ENCODE measurements around the gene SMAD1. TPM values are rescaled to one million over a fixed set of nuclear protein-coding genes. Genes with fewer than 3 reads are reported as not detected.

The SMAD1 gene
- polyA plus RNA-seq, 1 of the 3 experiments (the other 2 are of a cell fraction) = 46.0 TPM

GRCh38 chr4:145546175-145546915 lies 64.7 kb downstream of the SMAD1 start (continued):
- TF ChIP-seq TAF1 (IDR thresholded peaks at IDR 0.05; ENCODE audit: borderline replicate concordance, low read depth, low read length) (no peak), USF1 (IDR thresholded peaks at IDR 0.05; ENCODE audit: borderline replicate concordance, low read depth) (no peak), NRF1 (IDR thresholded peaks at IDR 0.05; ENCODE audit: low read depth, low read length) (no peak), POLR2AphosphoS5 (IDR thresholded peaks at IDR 0.05; ENCODE audit: low read depth, low read length) (no peak), YY1 (IDR thresholded peaks at IDR 0.05; ENCODE audit: low read depth) (no peak)

GRCh38 chr4:145551660-145552059 lies 70.0 kb downstream of the SMAD1 start:
- H3K9ac ChIP-seq = no peak overlapping the region
- 37% methylated on average over 3 of the region's 3 CpGs for WGBS (ENCODE audit: low lambda C conversion rate)
- DNase-seq = no peak
- 0 out of 4 replicates have a peak overlapping the region, but pooled peaks of 1 of the 2 experiments have one; percentile 16 for H3K27ac ChIP-seq (ENCODE audit: low read depth in 2 of 2, low read length in 1 of 2)
- H3K4me1 ChIP-seq (ENCODE audit: control insufficient read depth in 1 of 2, insufficient read depth in 2 of 2, low read depth in 1 of 2, low read length in 1 of 2) = peaks cover 0 to 4% of the 10 kb centered on the region in 2 experiments; a peak in 1 of 4 replicates
- no peak overlapping the region for H3K4me3 ChIP-seq (ENCODE audit: low read depth in 2 of 2, low read length in 1 of 2)
- TF ChIP-seq ELF1 (IDR thresholded peaks at IDR 0.05) (no peak), MAX (IDR thresholded peaks at IDR 0.05; ENCODE audit: low read depth) (no peak), RCOR1 (IDR thresholded peaks at IDR 0.05; ENCODE audit: low read length) (peak; percentile 42; the same call in 1 of the 2 replicates), ZBTB33 (IDR thresholded peaks at IDR 0.05; ENCODE audit: borderline replicate concordance, low read depth) (no peak), TAF1 (IDR thresholded peaks at IDR 0.05; ENCODE audit: borderline replicate concordance, low read depth, low read length) (no peak), EP300 (IDR thresholded peaks at IDR 0.05; ENCODE audit: borderline replicate concordance in 1 of 2, low read depth in 1 of 2, low read length in 1 of 2) (0 out of 4 replicates have a peak, but pooled peaks of 1 of the 2 experiments have one; percentile 24), REST (IDR thresholded peaks at IDR 0.05; ENCODE audit: low read depth, low read length) (no peak)
- H3K27me3 ChIP-seq (ENCODE audit: insufficient read depth) = no peaks in the 10 kb centered on the region
- POLR2A ChIA-PET = no interaction called here
- H3K4me2 ChIP-seq = no peak overlapping the region
- no peaks in the 10 kb centered on the region for H4K20me1 ChIP-seq (ENCODE audit: insufficient read depth)
- H2AFZ ChIP-seq (ENCODE audit: low read depth) = no peak overlapping the region
- H3K9me2 ChIP-seq = no peaks in the 10 kb centered on the region
- peaks cover 7% of the 10 kb centered on the region for H3F3A ChIP-seq (replicated peaks; ENCODE audit: insufficient read depth)
- H3K79me2 ChIP-seq (ENCODE audit: insufficient read depth) = no peaks in the 10 kb centered on the region
- CTCF ChIA-PET = no interaction called here
- peaks cover 30 to 37% of the 10 kb centered on the region in 2 experiments for H3K36me3 ChIP-seq (replicated peaks in 1 of 2; ENCODE audit: control insufficient read depth in 1 of 2, insufficient read depth in 2 of 2, low read length in 1 of 2)
- no peaks in the 10 kb centered on the region for H3K9me3 ChIP-seq

Data from SK-N-SH (cell line).